RWPE2 (cell line): ENCODE data around the gene SCUBE1.

ENCODE experiments used
- ATAC-seq: fragments of 200-7000 bp; cut with Tn5 transposase; 3 replicates; pipeline ENCODE4 v1.9.1; 2021; ENCODE audit warnings: low read depth
- DNase-seq: peaks from one replicate; pipeline ENCODE4 v3.0.0-alpha.2; 2020; ENCODE audit warnings: low spot score
- H3K27ac ChIP-seq: fragments of 450-650 bp; 2 replicates; pipeline ENCODE4 v1.5.1; 2017; ENCODE audit warnings: mild to moderate bottlenecking; ENCODE audit not compliant: poor library complexity, severe bottlenecking
- H3K27me3 ChIP-seq: fragments of 250-450 bp; sonication (Bioruptor Pico); 2 replicates; pipeline ENCODE4 v1.5.1; 2021; ENCODE audit warnings: mild to moderate bottlenecking, moderate library complexity; ENCODE audit not compliant: insufficient read depth, poor library complexity, severe bottlenecking
- H3K36me3 ChIP-seq: fragments of 250-450 bp; sonication (Bioruptor Pico); 2 replicates; pipeline ENCODE4 v1.5.1; 2020; ENCODE audit warnings: low read depth, mild to moderate bottlenecking, moderate library complexity
- H3K4me1 ChIP-seq: fragments of 250-450 bp; sonication (Bioruptor Pico); 2 replicates; pipeline ENCODE4 v1.5.1; 2021; ENCODE audit warnings: mild to moderate bottlenecking, moderate library complexity; ENCODE audit not compliant: insufficient read depth, poor library complexity, severe bottlenecking
- H3K4me3 ChIP-seq: fragments of 250-450 bp; sonication (Bioruptor Pico); 2 replicates; pipeline ENCODE4 v1.5.1; 2021; ENCODE audit warnings: mild to moderate bottlenecking, moderate library complexity; ENCODE audit not compliant: severe bottlenecking
- H3K9me3 ChIP-seq: fragments of 250-450 bp; sonication (Bioruptor Pico); 2 replicates; pipeline ENCODE4 v1.5.1; 2021; ENCODE audit warnings: mild to moderate bottlenecking, moderate library complexity; ENCODE audit not compliant: severe bottlenecking
- TF ChIP-seq, protein P1 (sequence below): fragments of 450-650 bp; IDR thresholded peaks from one replicate; pipeline ENCODE4 v1.5.1; 2017; ENCODE audit warnings: mild to moderate bottlenecking, moderate library complexity; ENCODE audit not compliant: poor library complexity, severe bottlenecking

SCUBE1 gene

DNA sequence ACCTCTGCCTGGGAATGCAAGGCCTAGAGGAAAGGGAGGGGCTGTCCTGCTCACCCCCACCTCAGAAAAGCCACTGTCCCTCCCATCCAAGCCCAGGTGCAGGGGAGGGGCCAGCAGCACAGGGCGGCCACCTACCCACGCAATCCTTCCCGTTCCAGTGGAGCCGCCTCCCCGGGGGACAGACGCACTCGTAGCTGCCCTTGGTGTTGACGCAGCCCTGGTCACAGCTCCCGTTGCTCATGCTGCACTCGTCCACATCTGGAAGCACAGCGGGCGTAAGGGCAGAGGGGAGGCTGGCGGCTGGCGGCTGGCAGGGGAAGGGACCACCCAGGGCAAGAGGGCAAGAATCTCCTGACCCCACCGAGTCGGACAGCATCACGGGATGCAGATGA, 115.9 kb downstream of the SCUBE1 start:
- DNase-seq: no peak

DNA sequence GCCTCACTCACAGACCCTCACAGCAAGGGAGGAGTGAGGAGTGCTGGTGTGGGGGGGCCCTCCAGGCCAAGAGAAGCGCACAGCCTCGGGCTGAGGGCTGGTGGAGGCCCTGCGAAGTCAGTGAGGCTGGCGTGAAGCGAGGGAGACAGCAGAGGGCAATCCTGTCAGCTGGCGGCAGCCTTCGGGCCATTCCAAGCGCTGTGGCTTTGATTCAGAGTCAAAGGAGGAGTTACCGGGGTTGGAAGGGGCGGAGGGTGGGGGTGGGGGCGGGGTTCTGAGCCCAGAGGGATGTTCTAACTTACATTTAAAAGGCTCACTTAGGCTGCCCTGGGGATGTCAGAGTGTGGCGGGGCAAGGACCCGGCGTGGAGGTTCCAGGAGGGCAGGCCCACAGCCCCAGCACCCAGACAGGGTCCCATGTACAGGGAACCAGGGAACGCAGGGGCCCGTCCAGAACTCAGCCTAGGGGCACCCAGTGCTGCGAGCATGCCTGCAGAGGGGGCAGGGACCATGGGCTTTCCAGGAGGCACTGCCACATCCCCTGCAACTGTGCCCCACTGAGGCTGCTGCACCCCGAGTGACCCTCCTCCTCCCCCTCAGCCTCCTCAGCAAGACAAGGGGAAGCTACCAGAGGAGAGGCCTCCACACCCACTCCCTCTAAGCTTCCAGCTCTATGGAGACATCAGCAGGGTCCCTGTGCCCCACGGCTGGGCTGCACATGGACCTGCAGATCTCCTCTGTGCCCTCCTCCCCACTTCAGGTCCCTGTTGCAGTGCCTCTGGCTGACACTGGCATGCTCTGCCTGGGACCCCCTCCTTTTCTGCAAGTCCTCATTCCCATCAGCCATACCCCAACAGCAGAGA, 116.6 kb downstream of the SCUBE1 start:
- DNase-seq (no peak), ATAC-seq (peak; percentile 46)
- no peaks in the 10 kb centered on the region for H3K9me3 ChIP-seq
- H3K36me3 ChIP-seq: no peaks in the 10 kb centered on the region
- H3K27me3 ChIP-seq: no peaks in the 10 kb centered on the region
- no peak overlapping the region for H3K27ac ChIP-seq
- no peaks in the 10 kb centered on the region for H3K4me1 ChIP-seq
- no peak overlapping the region for H3K4me3 ChIP-seq
- TF ChIP-seq, protein P1, sequence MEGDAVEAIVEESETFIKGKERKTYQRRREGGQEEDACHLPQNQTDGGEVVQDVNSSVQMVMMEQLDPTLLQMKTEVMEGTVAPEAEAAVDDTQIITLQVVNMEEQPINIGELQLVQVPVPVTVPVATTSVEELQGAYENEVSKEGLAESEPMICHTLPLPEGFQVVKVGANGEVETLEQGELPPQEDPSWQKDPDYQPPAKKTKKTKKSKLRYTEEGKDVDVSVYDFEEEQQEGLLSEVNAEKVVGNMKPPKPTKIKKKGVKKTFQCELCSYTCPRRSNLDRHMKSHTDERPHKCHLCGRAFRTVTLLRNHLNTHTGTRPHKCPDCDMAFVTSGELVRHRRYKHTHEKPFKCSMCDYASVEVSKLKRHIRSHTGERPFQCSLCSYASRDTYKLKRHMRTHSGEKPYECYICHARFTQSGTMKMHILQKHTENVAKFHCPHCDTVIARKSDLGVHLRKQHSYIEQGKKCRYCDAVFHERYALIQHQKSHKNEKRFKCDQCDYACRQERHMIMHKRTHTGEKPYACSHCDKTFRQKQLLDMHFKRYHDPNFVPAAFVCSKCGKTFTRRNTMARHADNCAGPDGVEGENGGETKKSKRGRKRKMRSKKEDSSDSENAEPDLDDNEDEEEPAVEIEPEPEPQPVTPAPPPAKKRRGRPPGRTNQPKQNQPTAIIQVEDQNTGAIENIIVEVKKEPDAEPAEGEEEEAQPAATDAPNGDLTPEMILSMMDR: no peak

More for the DNA sequence above, 115.9 kb downstream of the SCUBE1 start:
- Histone ChIP-seq H3K9me3 (no peaks in the 10 kb centered on the region), H3K4me3 (no peak overlapping the region), H3K36me3 (no peaks in the 10 kb centered on the region), H3K4me1 (no peaks in the 10 kb centered on the region), H3K27ac (no peak overlapping the region), H3K27me3 (no peaks in the 10 kb centered on the region)
- TF ChIP-seq, protein P1: no peak
- ATAC-seq: no peak

DNA sequence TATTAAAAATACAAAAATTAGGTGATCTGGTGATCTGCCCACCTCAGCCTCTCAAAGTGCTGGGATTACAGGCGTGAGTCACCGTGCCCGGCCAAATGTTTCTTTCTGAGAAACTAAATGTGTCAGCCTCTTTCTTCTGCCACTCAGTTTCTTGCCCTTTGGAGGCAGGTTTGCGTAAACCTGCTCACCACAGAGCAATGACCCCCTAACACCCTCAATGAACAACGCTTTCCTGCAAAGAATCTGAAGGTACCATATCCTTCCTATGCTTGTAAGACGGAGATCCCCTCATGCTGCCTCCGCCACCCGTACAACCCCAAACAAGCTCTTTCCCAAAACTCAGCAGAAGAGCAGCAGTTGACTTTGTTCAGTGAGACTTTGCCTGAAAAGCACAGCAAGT, 117.6 kb downstream of the SCUBE1 start:
- no peak for ATAC-seq
- TF ChIP-seq, protein P1: no peak
- no peaks in the 10 kb centered on the region for H3K9me3 ChIP-seq
- no peaks in the 10 kb centered on the region for H3K4me1 ChIP-seq
- H3K27me3 ChIP-seq: no peaks in the 10 kb centered on the region
- H3K27ac ChIP-seq: no peak overlapping the region
- DNase-seq: no peak
- no peaks in the 10 kb centered on the region for H3K36me3 ChIP-seq
- H3K4me3 ChIP-seq: no peak overlapping the region

DNA sequence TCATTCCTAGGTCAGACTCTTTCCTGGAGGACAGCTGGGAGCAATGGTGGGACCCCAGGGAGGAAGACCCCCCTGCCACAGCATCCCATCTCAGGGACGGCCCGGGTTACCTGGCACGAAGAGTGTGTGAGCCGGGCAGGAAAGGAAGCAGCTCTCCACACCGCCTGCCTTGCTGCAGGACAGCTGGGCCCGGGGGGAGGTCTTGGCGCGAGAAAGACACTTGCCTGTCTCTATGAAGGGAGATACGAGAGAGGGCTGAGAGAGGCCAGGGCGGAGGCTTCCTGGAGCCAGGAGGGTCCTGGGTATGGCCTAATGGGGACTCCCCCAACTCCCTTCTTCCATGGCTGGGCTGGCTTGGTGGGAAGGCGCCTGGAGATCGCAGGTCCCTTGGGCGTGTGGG, 120.2 kb downstream of the SCUBE1 start:
- Histone ChIP-seq H3K9me3 (no peaks in the 10 kb centered on the region), H3K4me1 (no peaks in the 10 kb centered on the region), H3K27ac (no peak overlapping the region), H3K27me3 (no peaks in the 10 kb centered on the region), H3K36me3 (no peaks in the 10 kb centered on the region), H3K4me3 (no peak overlapping the region)
- DNase-seq (no peak), ATAC-seq (no peak)
- TF ChIP-seq, protein P1: no peak

DNA sequence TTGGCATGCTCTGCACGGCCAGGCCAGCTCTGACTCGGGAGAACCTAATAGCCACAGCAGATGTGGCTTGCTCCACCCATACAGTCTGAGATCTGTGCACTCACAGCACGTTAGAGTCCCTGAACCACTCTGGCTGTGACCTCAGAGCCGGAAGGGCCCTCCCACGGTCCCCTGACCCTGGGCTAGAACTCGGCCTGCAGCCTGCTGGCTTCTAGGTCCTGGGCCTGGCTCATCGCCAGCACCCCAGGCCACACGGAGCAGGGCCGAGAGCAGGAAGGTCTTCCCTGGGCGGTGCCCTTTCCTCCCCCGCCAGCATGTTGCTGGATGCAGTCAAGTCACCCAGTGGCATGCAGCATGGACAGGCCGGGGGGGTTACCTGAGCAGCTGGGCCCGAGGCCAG, 120.9 kb downstream of the SCUBE1 start:
- Histone ChIP-seq H3K4me3 (no peak overlapping the region), H3K9me3 (no peaks in the 10 kb centered on the region), H3K27ac (no peak overlapping the region), H3K36me3 (no peaks in the 10 kb centered on the region), H3K27me3 (no peaks in the 10 kb centered on the region), H3K4me1 (no peaks in the 10 kb centered on the region)
- DNase-seq: no peak
- no peak for ATAC-seq
- TF ChIP-seq, protein P1: no peak
